ENCODE results near the gene RASA3. TPM values are rescaled to one million over a fixed set of nuclear protein-coding genes. Genes with fewer than 3 reads are reported as not detected.

Gene RASA3
- total RNA-seq, 1 experiment from 2014 or later = 10.0 TPM

DNA sequence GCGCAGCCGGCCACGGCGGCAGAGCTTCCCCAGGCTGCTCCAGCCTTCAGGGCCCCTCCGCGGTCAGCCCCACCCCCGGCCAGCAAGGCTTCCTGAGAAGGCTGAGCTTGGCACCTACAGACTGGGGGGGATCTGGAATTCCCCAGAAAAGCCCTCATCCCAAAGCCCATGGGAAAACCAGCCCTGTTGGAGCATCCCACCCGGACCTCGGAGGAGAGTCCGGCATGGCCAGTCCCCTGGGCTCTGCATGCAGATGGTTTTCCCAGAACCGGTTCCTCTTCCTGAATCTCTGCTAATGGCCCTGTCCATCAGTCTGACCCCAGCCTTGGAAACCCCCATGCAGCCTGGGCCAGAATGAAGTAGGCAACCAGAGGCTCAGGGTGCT lies 10.3 kb downstream of the RASA3 start:
- Histone ChIP-seq H3K4me1 (replicated peaks; ENCODE audit: insufficient read depth) (no peaks in the 10 kb centered on the region), H2AFZ (no peak overlapping the region), H3K4me2 (no peak overlapping the region), H3K79me2 (ENCODE audit: low read depth) (no peaks in the 10 kb centered on the region), H3K9me3 (ENCODE audit: insufficient read depth, low read depth) (no peaks in the 10 kb centered on the region), H3K4me3 (no peak overlapping the region), H3K27me3 (ENCODE audit: insufficient read depth, low read depth) (no peaks in the 10 kb centered on the region), H4K20me1 (ENCODE audit: insufficient read depth) (no peaks in the 10 kb centered on the region), H3K27ac (no peak overlapping the region), H3K36me3 (ENCODE audit: low read depth) (no peaks in the 10 kb centered on the region), H3K9me2 (ENCODE audit: insufficient read depth) (no peaks in the 10 kb centered on the region), H3F3A (ENCODE audit: insufficient read depth, low read depth) (peaks cover 14% of the 10 kb centered on the region; the same call in 1 of the 2 replicates)
- no TSS peak for BruUV-seq (replicated peaks)
- ChIA-PET CTCF (no interaction called here), POLR2A (ENCODE audit: unreplicated experiment) (no interaction called here)
- no peak for DNase-seq
- TF ChIP-seq EZH2 (IDR thresholded peaks at IDR 0.05; ENCODE audit: low read depth) (no peak), CTCF (conservative IDR thresholded peaks at IDR 0.05) (no peak)
- intact Hi-C loops (cut with micrococcal nuclease; ENCODE audit: unreplicated experiment) = no loop called here

- Histone ChIP-seq H3K9me3 (ENCODE audit: insufficient read depth, low read depth) (no peaks in the 10 kb centered on the region), H4K20me1 (ENCODE audit: insufficient read depth) (no peaks in the 10 kb centered on the region), H3K36me3 (ENCODE audit: low read depth) (no peaks in the 10 kb centered on the region), H2AFZ (no peak overlapping the region), H3K27ac (no peak overlapping the region), H3K4me3 (no peak overlapping the region), H3K4me2 (no peak overlapping the region), H3K4me1 (replicated peaks; ENCODE audit: insufficient read depth) (no peaks in the 10 kb centered on the region), H3F3A (ENCODE audit: insufficient read depth, low read depth) (peaks cover 14% of the 10 kb centered on the region; the same call in 1 of the 2 replicates), H3K79me2 (ENCODE audit: low read depth) (no peaks in the 10 kb centered on the region), H3K27me3 (ENCODE audit: insufficient read depth, low read depth) (no peaks in the 10 kb centered on the region), H3K9me2 (ENCODE audit: insufficient read depth) (no peaks in the 10 kb centered on the region)
- ChIA-PET CTCF (no interaction called here), POLR2A (ENCODE audit: unreplicated experiment) (no interaction called here)
- BruUV-seq (replicated peaks) = no TSS peak
- intact Hi-C loops (cut with micrococcal nuclease; ENCODE audit: unreplicated experiment) = no loop called here
- DNase-seq = no peak
- TF ChIP-seq EZH2 (IDR thresholded peaks at IDR 0.05; ENCODE audit: low read depth) (no peak), CTCF (conservative IDR thresholded peaks at IDR 0.05) (no peak)
These were observed 10.8 kb downstream of the RASA3 start for GRCh38 chr13:114121496-114122126.

DNA sequence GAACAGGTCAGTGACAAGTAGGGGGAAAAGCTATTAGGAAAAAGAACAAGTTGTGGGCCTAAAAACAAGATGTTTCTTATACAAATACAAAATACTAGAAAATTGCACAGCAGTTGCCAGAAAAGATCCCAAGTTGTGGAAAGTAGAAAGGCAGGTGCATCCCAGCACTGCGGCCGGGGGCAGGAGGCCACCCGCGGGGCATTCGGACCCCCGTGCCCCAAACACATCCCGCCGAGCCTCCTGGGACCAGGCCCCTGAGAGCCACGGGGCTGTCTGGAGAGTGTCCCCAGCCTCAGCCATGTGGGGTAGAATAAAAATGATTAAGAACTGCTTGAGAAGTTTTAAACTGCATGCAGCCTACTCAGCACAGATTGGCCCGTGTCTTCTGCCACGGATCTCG lies 11.4 kb downstream of the RASA3 start:
- Histone ChIP-seq H3K4me2 (no peak overlapping the region), H4K20me1 (ENCODE audit: insufficient read depth) (no peaks in the 10 kb centered on the region), H3K4me3 (no peak overlapping the region), H3K9me3 (ENCODE audit: insufficient read depth, low read depth) (no peaks in the 10 kb centered on the region), H3F3A (ENCODE audit: insufficient read depth, low read depth) (peaks cover 17% of the 10 kb centered on the region; the same call in 1 of the 2 replicates), H3K9me2 (ENCODE audit: insufficient read depth) (no peaks in the 10 kb centered on the region), H3K36me3 (ENCODE audit: low read depth) (no peaks in the 10 kb centered on the region), H2AFZ (no peak overlapping the region), H3K4me1 (replicated peaks; ENCODE audit: insufficient read depth) (no peaks in the 10 kb centered on the region), H3K79me2 (ENCODE audit: low read depth) (no peaks in the 10 kb centered on the region), H3K27ac (no peak overlapping the region), H3K27me3 (ENCODE audit: insufficient read depth, low read depth) (no peaks in the 10 kb centered on the region)
- no peak for DNase-seq
- TF ChIP-seq EZH2 (IDR thresholded peaks at IDR 0.05; ENCODE audit: low read depth) = no peak
- TF ChIP-seq CTCF (conservative IDR thresholded peaks at IDR 0.05) = no peak
- intact Hi-C loops (cut with micrococcal nuclease; ENCODE audit: unreplicated experiment) = no loop called here
- no TSS peak for BruUV-seq (replicated peaks)
- ChIA-PET CTCF (no interaction called here), POLR2A (ENCODE audit: unreplicated experiment) (no interaction called here)
